SU-DHL-6 (cell line): ENCODE results near the gene ANKRD44.

ENCODE experiments used
- EZH2phosphoT487 ChIP-seq: fragments of 200-600 bp; sonication (generic), shearing (Covaris generic); conservative IDR thresholded peaks from 2 replicates; pipeline ENCODE4 v1.6.1; 2018; ENCODE audit warnings: mild to moderate bottlenecking, antibody characterized with exemption, low read length, moderate library complexity, mixed read lengths
- TF ChIP-seq, protein P1 (sequence below): fragments of 200-600 bp; sonication (generic); IDR thresholded peaks from one replicate; pipeline ENCODE4 v1.5.1; 2017; ENCODE audit warnings: antibody characterized with exemption, mild to moderate bottlenecking, low read length, moderate library complexity; ENCODE audit not compliant: insufficient read depth, poor library complexity, severe bottlenecking

- TF ChIP-seq, protein P1, sequence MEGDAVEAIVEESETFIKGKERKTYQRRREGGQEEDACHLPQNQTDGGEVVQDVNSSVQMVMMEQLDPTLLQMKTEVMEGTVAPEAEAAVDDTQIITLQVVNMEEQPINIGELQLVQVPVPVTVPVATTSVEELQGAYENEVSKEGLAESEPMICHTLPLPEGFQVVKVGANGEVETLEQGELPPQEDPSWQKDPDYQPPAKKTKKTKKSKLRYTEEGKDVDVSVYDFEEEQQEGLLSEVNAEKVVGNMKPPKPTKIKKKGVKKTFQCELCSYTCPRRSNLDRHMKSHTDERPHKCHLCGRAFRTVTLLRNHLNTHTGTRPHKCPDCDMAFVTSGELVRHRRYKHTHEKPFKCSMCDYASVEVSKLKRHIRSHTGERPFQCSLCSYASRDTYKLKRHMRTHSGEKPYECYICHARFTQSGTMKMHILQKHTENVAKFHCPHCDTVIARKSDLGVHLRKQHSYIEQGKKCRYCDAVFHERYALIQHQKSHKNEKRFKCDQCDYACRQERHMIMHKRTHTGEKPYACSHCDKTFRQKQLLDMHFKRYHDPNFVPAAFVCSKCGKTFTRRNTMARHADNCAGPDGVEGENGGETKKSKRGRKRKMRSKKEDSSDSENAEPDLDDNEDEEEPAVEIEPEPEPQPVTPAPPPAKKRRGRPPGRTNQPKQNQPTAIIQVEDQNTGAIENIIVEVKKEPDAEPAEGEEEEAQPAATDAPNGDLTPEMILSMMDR = no peak
- no peak for TF ChIP-seq EZH2phosphoT487
These were observed 251.7 kb downstream of the ANKRD44 start for GRCh38 chr2:197058777-197059300.
